CD4-positive, alpha-beta memory T cell (primary cell): ENCODE measurements around the gene PTPN20. TPM values are rescaled to one million over a fixed set of nuclear protein-coding genes. Genes with fewer than 3 reads are reported as not detected.

ENCODE experiments used
- CTCF ChIA-PET: fragments of 350-600 bp; sonication (Branson Sonifier 250); formaldehyde crosslinking; loops from one replicate; lab custom pipeline; 2021; ENCODE audit warnings: inconsistent platforms; ENCODE audit not compliant: partially characterized antibody; lab: Charles Lee
- POLR2A ChIA-PET: fragments of 350-600 bp; sonication (Branson Sonifier 250); formaldehyde crosslinking; loops from one replicate; lab custom pipeline; 2021; ENCODE audit not compliant: partially characterized antibody; lab: Charles Lee
- DNase-seq, 5 donors: peaks; one replicate each; pipeline versions ENCODE4 v3.0.0 to v3.0.0-alpha.2; 2020 to 2022; ENCODE audit warnings: mixed read lengths in 1 of 5
- H3K27ac ChIP-seq: one replicate; pipeline ENCODE4 v1.7.0; 2013; ENCODE audit warnings: low read depth, low read length
- H3K27me3 ChIP-seq: 2 replicates; pipeline ENCODE4 v1.7.0; 2013; ENCODE audit warnings: mild to moderate bottlenecking, low read length, moderate library complexity; ENCODE audit not compliant: insufficient read depth
- H3K36me3 ChIP-seq: 2 replicates; pipeline ENCODE4 v1.7.0; 2013; ENCODE audit warnings: mild to moderate bottlenecking, low read length, moderate library complexity; ENCODE audit not compliant: insufficient read depth
- H3K4me1 ChIP-seq: 2 replicates; pipeline ENCODE4 v1.7.0; 2013; ENCODE audit warnings: mild to moderate bottlenecking, low read length, moderate library complexity; ENCODE audit not compliant: insufficient read depth
- H3K4me3 ChIP-seq, 2 donors: one replicate each; pipeline ENCODE4 v1.7.0; 2013; ENCODE audit warnings: low read length in 2 of 2, mild to moderate bottlenecking in 1 of 2
- H3K9me3 ChIP-seq, 2 donors: one replicate each; pipeline ENCODE4 v1.7.0; 2013; ENCODE audit warnings: low read length in 2 of 2, control low read depth in 1 of 2; ENCODE audit not compliant: control insufficient read depth in 1 of 2
- H3K27ac Mint-ChIP-seq, 7 donors: one replicate each; pipeline ENCODE4 v1.8.0; 2020 to 2021; ENCODE audit warnings: mixed read lengths in 7 of 7, mild to moderate bottlenecking in 6 of 7, inconsistent platforms in 3 of 7, moderate library complexity in 3 of 7
- H3K27me3 Mint-ChIP-seq, 2 donors: one replicate each; pipeline ENCODE4 v1.8.0; 2020 to 2021; ENCODE audit warnings: mixed read lengths in 2 of 2
- H3K36me3 Mint-ChIP-seq, 2 donors: one replicate each; pipeline ENCODE4 v1.8.0; 2020 to 2021; ENCODE audit warnings: mixed read lengths in 2 of 2, inconsistent platforms in 1 of 2, mild to moderate bottlenecking in 1 of 2
- H3K4me1 Mint-ChIP-seq, 4 donors: one replicate each; pipeline ENCODE4 v1.8.0; 2020 to 2021; ENCODE audit warnings: mixed read lengths in 4 of 4, mild to moderate bottlenecking in 1 of 4
- H3K4me3 Mint-ChIP-seq, 8 donors: one replicate each; pipeline ENCODE4 v1.8.0; 2020 to 2021; ENCODE audit warnings: mixed read lengths in 8 of 8, mild to moderate bottlenecking in 7 of 8, moderate library complexity in 6 of 8, inconsistent platforms in 3 of 8
- H3K9me3 Mint-ChIP-seq, 8 donors: one replicate each; pipeline ENCODE4 v1.8.0; 2020 to 2021; ENCODE audit warnings: mixed read lengths in 8 of 8, mild to moderate bottlenecking in 5 of 8, inconsistent platforms in 3 of 8, moderate library complexity in 1 of 8
- intact Hi-C: fragments of 100-400 bp; cut with micrococcal nuclease; formaldehyde crosslinking; loops from one replicate; pipeline ENCODE4 v1.15.1; 2023
- polyA plus RNA-seq, 2 donors: library from polyadenylated mRNA; unstranded; fragments of 300-500 nt; fragmentation: Illumina TruSeq; gene quantifications; one replicate each; pipeline ENCODE4 v1.2.3, GENCODE V29; 2021
- total RNA-seq, 2 experiments: library from RNA; stranded (reverse); gene quantifications; one replicate each; pipeline ENCODE4 v1.2.3, GENCODE V29; 2021

The PTPN20 gene
- total and polyA plus RNA-seq, 4 experiments from 2014 or later: 0.67 to 1.9 (median 0.99) TPM

DNA sequence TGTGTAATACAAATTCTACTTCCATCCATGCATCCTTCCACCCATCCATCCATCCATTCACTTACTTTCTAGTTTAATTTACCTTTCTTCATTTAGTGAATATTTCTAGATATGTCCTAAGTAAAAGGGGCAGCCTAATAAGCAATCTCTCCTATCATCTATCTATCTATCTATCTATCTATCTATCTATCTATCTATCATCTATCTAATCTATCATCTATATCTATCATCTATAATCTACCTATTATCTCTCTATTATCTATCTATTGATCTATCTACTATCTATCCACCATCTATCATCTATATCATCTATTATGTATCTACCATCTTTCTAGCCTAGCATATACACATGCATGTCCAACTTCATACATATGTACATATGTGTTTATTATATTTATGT lies 104.2 kb downstream of the PTPN20 start:
- Histone ChIP-seq H3K27ac (no peak overlapping the region), H3K36me3 (no peaks in the 10 kb centered on the region), H3K4me1 (no peaks in the 10 kb centered on the region), H3K4me3 (no peak overlapping the region), H3K27me3 (no peaks in the 10 kb centered on the region), H3K9me3 (no peaks in the 10 kb centered on the region)
- DNase-seq: no peak
- Mint-ChIP-seq H3K9me3 (peaks cover 0 to 3% (median 0%) of the 10 kb centered on the region in 8 donors), H3K4me3 (no peak overlapping the region), H3K27me3 (peaks cover 9 to 15% of the 10 kb centered on the region in 2 donors), H3K4me1 (no peaks in the 10 kb centered on the region), H3K27ac (no peak overlapping the region), H3K36me3 (no peaks in the 10 kb centered on the region)
- ChIA-PET CTCF (no interaction called here), POLR2A (no interaction called here)
- intact Hi-C loops: no loop called here

DNA sequence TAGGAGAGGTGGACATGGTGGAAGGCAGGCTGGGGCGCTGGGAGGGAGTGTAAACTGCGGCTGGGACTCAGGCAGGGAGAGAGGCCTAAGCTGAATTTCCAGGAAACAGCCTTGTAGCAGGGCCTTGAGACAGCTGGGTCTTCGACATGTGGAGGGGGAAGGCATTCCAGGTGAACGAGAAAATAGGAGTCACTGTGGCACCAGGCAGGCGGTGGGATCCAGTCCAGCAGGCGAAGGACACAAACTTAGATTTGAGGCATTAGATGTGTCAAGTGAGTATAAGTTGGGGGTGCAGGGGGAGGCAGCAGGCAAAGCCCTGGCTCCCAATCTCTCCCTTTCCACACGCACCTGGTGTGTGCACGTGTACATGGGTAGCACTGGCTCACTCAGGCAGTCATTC lies 105.3 kb downstream of the PTPN20 start:
- no peaks in the 10 kb centered on the region for H3K9me3 ChIP-seq
- no peak for DNase-seq
- ChIA-PET CTCF (interaction anchor here (1.2 kb wide), 1 partner anchor 8 kb away, joined by 4 read pairs; no protein-coding TSS in a partner anchor), POLR2A (no interaction called here)
- Mint-ChIP-seq H3K36me3 (no peaks in the 10 kb centered on the region), H3K27me3 (peaks cover 6 to 15% of the 10 kb centered on the region in 2 donors), H3K27ac (no peak overlapping the region), H3K9me3 (peaks cover 0 to 2% (median 0%) of the 10 kb centered on the region in 8 donors), H3K4me3 (no peak overlapping the region), H3K4me1 (no peaks in the 10 kb centered on the region)
- no peaks in the 10 kb centered on the region for H3K27me3 ChIP-seq
- H3K4me1 ChIP-seq: no peaks in the 10 kb centered on the region
- no peaks in the 10 kb centered on the region for H3K36me3 ChIP-seq
- intact Hi-C loops: no loop called here
- H3K27ac ChIP-seq: no peak overlapping the region
- H3K4me3 ChIP-seq: no peak overlapping the region

DNA sequence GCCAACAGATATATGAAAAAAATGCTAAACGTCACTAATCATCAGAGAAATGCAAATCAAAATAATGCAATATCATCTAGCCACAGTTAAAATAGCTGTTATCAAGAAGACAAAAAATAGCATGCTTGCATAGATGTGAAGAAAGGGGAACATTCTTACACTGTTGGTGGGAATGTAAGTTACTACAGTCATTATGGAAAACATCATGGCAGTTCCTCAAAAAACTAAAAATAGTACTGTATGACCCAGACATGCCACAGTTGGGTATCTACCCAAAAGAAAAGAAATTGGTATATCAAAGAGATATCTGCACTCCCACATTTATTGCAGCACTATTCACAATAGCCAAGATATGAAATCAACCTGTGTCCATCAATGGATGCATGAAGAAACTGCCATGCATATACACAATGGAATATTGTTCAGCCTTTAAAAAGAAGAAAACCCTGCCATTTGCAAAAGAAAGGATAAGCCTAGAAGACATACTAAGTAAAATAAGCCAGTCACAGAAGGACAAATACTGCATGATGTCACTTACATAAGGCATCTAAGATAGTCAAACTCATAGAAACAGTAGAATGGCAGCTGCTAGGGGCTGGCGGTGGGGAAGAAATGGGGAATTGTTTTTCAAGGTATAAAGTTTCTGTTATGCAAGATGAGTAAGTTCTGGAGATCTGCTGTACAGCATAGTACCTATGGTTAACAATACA lies 107.0 kb downstream of the PTPN20 start:
- ChIA-PET POLR2A (no interaction called here), CTCF (no interaction called here)
- intact Hi-C loops: no loop called here
- Histone ChIP-seq H3K27ac (no peak overlapping the region), H3K36me3 (no peaks in the 10 kb centered on the region), H3K9me3 (no peaks in the 10 kb centered on the region), H3K4me3 (no peak overlapping the region), H3K27me3 (no peaks in the 10 kb centered on the region), H3K4me1 (no peaks in the 10 kb centered on the region)
- Mint-ChIP-seq H3K4me1 (no peaks in the 10 kb centered on the region), H3K9me3 (no peaks in the 10 kb centered on the region), H3K4me3 (no peak overlapping the region), H3K27me3 (peaks cover 3 to 9% of the 10 kb centered on the region in 2 donors), H3K27ac (no peak overlapping the region), H3K36me3 (no peaks in the 10 kb centered on the region)
- DNase-seq: no peak

GRCh38 chr10:47019155-47020145 lies 108.2 kb downstream of the PTPN20 start:
- no peak for DNase-seq
- POLR2A ChIA-PET: no interaction called here
- Histone ChIP-seq H3K36me3 (no peaks in the 10 kb centered on the region), H3K4me1 (no peaks in the 10 kb centered on the region), H3K27me3 (no peaks in the 10 kb centered on the region), H3K9me3 (no peaks in the 10 kb centered on the region), H3K4me3 (no peak overlapping the region), H3K27ac (no peak overlapping the region)
- no peaks in the 10 kb centered on the region for H3K36me3 Mint-ChIP-seq
- no peak overlapping the region for H3K4me3 Mint-ChIP-seq
- peaks cover 3 to 8% of the 10 kb centered on the region in 2 donors for H3K27me3 Mint-ChIP-seq
- CTCF ChIA-PET: no interaction called here
- H3K27ac Mint-ChIP-seq: no peak overlapping the region
- intact Hi-C loops: no loop called here
- no peaks in the 10 kb centered on the region for H3K4me1 Mint-ChIP-seq
- no peaks in the 10 kb centered on the region for H3K9me3 Mint-ChIP-seq

- Mint-ChIP-seq H3K27ac (no peak overlapping the region), H3K4me1 (peaks cover 0 to 4% (median 2%) of the 10 kb centered on the region in 4 donors), H3K27me3 (peaks cover 4 to 8% of the 10 kb centered on the region in 2 donors), H3K9me3 (no peaks in the 10 kb centered on the region), H3K4me3 (no peak overlapping the region), H3K36me3 (no peaks in the 10 kb centered on the region)
- intact Hi-C loops: no loop called here
- H3K27me3 ChIP-seq: no peaks in the 10 kb centered on the region
- H3K27ac ChIP-seq: no peak overlapping the region
- H3K4me1 ChIP-seq: peaks cover 6% of the 10 kb centered on the region
- H3K4me3 ChIP-seq: no peak overlapping the region
- H3K36me3 ChIP-seq: no peaks in the 10 kb centered on the region
- DNase-seq: no peak
- ChIA-PET CTCF (no interaction called here), POLR2A (no interaction called here)
- no peaks in the 10 kb centered on the region for H3K9me3 ChIP-seq
These were observed 109.2 kb downstream of the PTPN20 start for GRCh38 chr10:47020471-47020870.

DNA sequence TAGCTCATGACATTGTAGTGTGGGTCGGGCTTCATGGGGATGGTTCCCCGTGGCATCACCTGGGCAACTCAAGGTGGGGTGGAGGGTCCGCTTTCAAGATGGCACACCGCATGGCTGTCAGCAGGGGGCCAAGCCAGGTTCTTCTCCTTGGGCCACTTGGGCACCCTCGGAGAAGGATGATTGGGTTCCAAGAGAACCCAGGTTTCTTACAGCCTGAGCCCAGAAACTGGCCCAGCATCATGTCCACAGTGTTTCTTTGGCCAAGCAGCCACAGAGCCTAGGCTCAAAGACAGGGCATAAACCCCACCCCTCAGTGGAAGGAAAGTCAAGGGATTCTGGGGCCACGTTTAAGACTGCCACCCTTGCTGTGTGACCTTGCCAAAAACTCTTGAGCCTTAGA lies 110.6 kb downstream of the PTPN20 start:
- Histone ChIP-seq H3K27ac (no peak overlapping the region), H3K4me1 (peaks cover 6% of the 10 kb centered on the region), H3K36me3 (no peaks in the 10 kb centered on the region), H3K4me3 (no peak overlapping the region), H3K9me3 (no peaks in the 10 kb centered on the region), H3K27me3 (no peaks in the 10 kb centered on the region)
- Mint-ChIP-seq H3K27ac (no peak overlapping the region), H3K36me3 (no peaks in the 10 kb centered on the region), H3K4me1 (peaks cover 0 to 4% (median 2%) of the 10 kb centered on the region in 4 donors), H3K4me3 (no peak overlapping the region), H3K27me3 (peaks cover 1 to 5% of the 10 kb centered on the region in 2 donors), H3K9me3 (no peaks in the 10 kb centered on the region)
- peak in 1 of 5 donors; percentile 15 for DNase-seq
- intact Hi-C loops: no loop called here
- ChIA-PET POLR2A (no interaction called here), CTCF (interaction anchor here (1.3 to 1.7 kb wide), 2 partner anchors 27 to 291 kb away, joined by 4 read pairs; no protein-coding TSS in a partner anchor)
